H9 (cell line): ENCODE data around the gene PITPNM1. TPM values are rescaled to one million over a fixed set of nuclear protein-coding genes. Genes with fewer than 3 reads are reported as not detected.

Experiments
- DNase-seq: peaks from one replicate; pipeline ENCODE4 v3.0.0-alpha.2; 2017
- H2AFZ ChIP-seq: one replicate; pipeline ENCODE4 v1.6.1; 2013; ENCODE audit warnings: mild to moderate bottlenecking, low read length, control low read depth, moderate library complexity
- H2AK5ac ChIP-seq: 2 replicates; pipeline ENCODE4 v1.6.1; 2013; ENCODE audit warnings: low read length, control low read depth, mixed read lengths; ENCODE audit not compliant: insufficient read length
- H2BK120ac ChIP-seq: one replicate; pipeline ENCODE4 v1.6.1; 2013; ENCODE audit warnings: low read depth, mild to moderate bottlenecking, low read length, control low read depth, inconsistent platforms; ENCODE audit not compliant: poor library complexity, severe bottlenecking
- H2BK12ac ChIP-seq: 2 replicates; pipeline ENCODE4 v1.6.1; 2013; ENCODE audit warnings: low read length, control low read depth, mixed read lengths, low read depth; ENCODE audit not compliant: insufficient read length
- H2BK15ac ChIP-seq: 2 replicates; pipeline ENCODE4 v1.6.1; 2013; ENCODE audit warnings: low read depth, low read length, control low read depth
- H2BK20ac ChIP-seq: one replicate; pipeline ENCODE4 v1.6.1; 2013; ENCODE audit warnings: low read depth, mild to moderate bottlenecking, low read length, control low read depth, inconsistent platforms; ENCODE audit not compliant: poor library complexity, severe bottlenecking
- H2BK5ac ChIP-seq: 2 replicates; pipeline ENCODE4 v1.6.1; 2013; ENCODE audit warnings: low read length, control low read depth, mixed read lengths; ENCODE audit not compliant: insufficient read length
- H3K14ac ChIP-seq: 2 replicates; pipeline ENCODE4 v1.6.1; 2013; ENCODE audit warnings: low read length, control low read depth; ENCODE audit not compliant: insufficient read depth
- H3K18ac ChIP-seq: 2 replicates; pipeline ENCODE4 v1.6.1; 2013; ENCODE audit warnings: low read depth, mild to moderate bottlenecking, mixed read lengths, low read length, control low read depth; ENCODE audit not compliant: insufficient read length
- H3K23ac ChIP-seq: 2 replicates; pipeline ENCODE4 v1.6.1; 2013; ENCODE audit warnings: low read length, control low read depth, mixed read lengths, low read depth; ENCODE audit not compliant: insufficient read length
- H3K23me2 ChIP-seq: 2 replicates; pipeline ENCODE4 v1.6.1; 2013; ENCODE audit warnings: low read depth, mild to moderate bottlenecking, mixed read lengths, low read length, control low read depth; ENCODE audit not compliant: insufficient read length, poor library complexity, severe bottlenecking
- H3K27ac ChIP-seq: 2 replicates; pipeline ENCODE4 v1.5.1; 2013; ENCODE audit warnings: low read length, control low read depth, mixed read lengths, low read depth; ENCODE audit not compliant: insufficient read length
- H3K27me3 ChIP-seq: 2 replicates; pipeline ENCODE4 v1.6.1; 2013; ENCODE audit warnings: low read length, control low read depth, inconsistent platforms; ENCODE audit not compliant: insufficient read depth
- H3K4ac ChIP-seq: 2 replicates; pipeline ENCODE4 v1.6.1; 2013; ENCODE audit warnings: low read depth, mild to moderate bottlenecking, control low read depth, inconsistent platforms, low read length, moderate library complexity
- H3K4me1 ChIP-seq: 2 replicates; pipeline ENCODE4 v1.6.1; 2013; ENCODE audit warnings: low read length, control low read depth, inconsistent platforms; ENCODE audit not compliant: insufficient read depth
- H3K4me2 ChIP-seq: 2 replicates; pipeline ENCODE4 v1.6.1; 2013; ENCODE audit warnings: low read length, control low read depth, mixed read lengths; ENCODE audit not compliant: insufficient read length, insufficient read depth
- H3K56ac ChIP-seq: 2 replicates; pipeline ENCODE4 v1.6.1; 2013; ENCODE audit warnings: low read depth, mild to moderate bottlenecking, mixed read lengths, low read length, control low read depth; ENCODE audit not compliant: insufficient read length
- H3K79me1 ChIP-seq: 2 replicates; pipeline ENCODE4 v1.6.1; 2013; ENCODE audit warnings: low read depth, mild to moderate bottlenecking, moderate library complexity, low read length, control low read depth, inconsistent platforms; ENCODE audit not compliant: insufficient read depth, poor library complexity, severe bottlenecking
- H3K79me2 ChIP-seq: 2 replicates; pipeline ENCODE4 v1.6.1; 2013; ENCODE audit warnings: low read length, control low read depth, inconsistent platforms; ENCODE audit not compliant: insufficient read depth
- H3K9ac ChIP-seq: 2 replicates; pipeline ENCODE4 v1.6.1; 2013; ENCODE audit warnings: low read length, control low read depth, mixed read lengths; ENCODE audit not compliant: insufficient read length; ENCODE audit errors: extremely low read depth
- H3K9me3 ChIP-seq: one replicate; pipeline ENCODE4 v1.6.1; 2013; ENCODE audit warnings: low read depth, low read length, inconsistent platforms; ENCODE audit not compliant: control insufficient read depth
- H3T11ph ChIP-seq: one replicate; pipeline ENCODE4 v1.6.1; 2013; ENCODE audit warnings: mild to moderate bottlenecking, low read length, control low read depth, inconsistent platforms
- H4K20me1 ChIP-seq: one replicate; pipeline ENCODE4 v1.6.1; 2013; ENCODE audit not compliant: control insufficient read depth, insufficient read length, insufficient read depth
- H4K5ac ChIP-seq: 2 replicates; pipeline ENCODE4 v1.6.1; 2013; ENCODE audit warnings: low read depth, mild to moderate bottlenecking, mixed read lengths, low read length, control low read depth; ENCODE audit not compliant: insufficient read length
- H4K8ac ChIP-seq: replicated peaks from 2 replicates; pipeline ENCODE4 v1.6.1; 2013; ENCODE audit warnings: low read length, control low read depth, mixed read lengths, low read depth; ENCODE audit not compliant: insufficient read length
- H4K91ac ChIP-seq: 2 replicates; pipeline ENCODE4 v1.6.1; 2013; ENCODE audit warnings: low read depth, mild to moderate bottlenecking, moderate library complexity, mixed read lengths, low read length, control low read depth; ENCODE audit not compliant: insufficient read length
- H3K27ac Mint-ChIP-seq, 3 experiments: 2 replicates in 2 of 3; 3 replicates in 1 of 3; pipeline ENCODE4 v1.8.0; 2020 to 2021; ENCODE audit warnings: mixed read lengths in 3 of 3, mild to moderate bottlenecking in 1 of 3, moderate library complexity in 1 of 3
- H3K27me3 Mint-ChIP-seq: 2 replicates; pipeline ENCODE4 v1.8.0; 2021; ENCODE audit warnings: low read depth, mild to moderate bottlenecking, moderate library complexity, mixed read lengths
- H3K36me3 Mint-ChIP-seq, 3 experiments: 2 replicates in 2 of 3; 3 replicates in 1 of 3; pipeline ENCODE4 v1.8.0; 2020 to 2021; ENCODE audit warnings: low read depth in 3 of 3, mixed read lengths in 3 of 3; ENCODE audit not compliant: insufficient read depth in 1 of 3
- H3K4me1 Mint-ChIP-seq, 2 experiments: 2 replicates each; pipeline ENCODE4 v1.8.0; 2020; ENCODE audit warnings: mixed read lengths in 2 of 2
- H3K4me3 Mint-ChIP-seq, 2 experiments: 2 replicates in 1 of 2; 3 replicates in 1 of 2; pipeline ENCODE4 v1.8.0; 2020 to 2021; ENCODE audit warnings: mild to moderate bottlenecking in 2 of 2, mixed read lengths in 2 of 2, moderate library complexity in 1 of 2
- H3K9me3 Mint-ChIP-seq, 2 experiments: 2 replicates in 1 of 2; 3 replicates in 1 of 2; pipeline ENCODE4 v1.8.0; 2020; ENCODE audit warnings: mild to moderate bottlenecking in 2 of 2, mixed read lengths in 2 of 2, moderate library complexity in 1 of 2
- WGBS: extraction: QIAGEN DNeasy Blood & Tissue Kit; methylation state at CpG from one replicate; pipeline ENCODE4 v1.1.7; 2013; ENCODE audit warnings: missing lambda C conversion rate, low lambda C conversion rate, mixed read lengths; ENCODE audit not compliant: insufficient read length; ENCODE audit errors: extremely low coverage; 5-methylcytosine and 5-hydroxymethylcytosine counted together
- total RNA-seq: library from RNA; stranded (reverse); gene quantifications from 2 replicates; pipeline ENCODE4 v1.2.1, GENCODE V29; 2021
- TF ChIP-seq, protein P1 (sequence below): fragments of 200-600 bp; sonication (generic); conservative IDR thresholded peaks from 3 replicates; pipeline ENCODE4 v1.8.0; 2021; ENCODE audit warnings: antibody characterized with exemption, mild to moderate bottlenecking

The PITPNM1 gene
- total RNA-seq, 1 experiment from 2014 or later: 43.5 TPM

DNA sequence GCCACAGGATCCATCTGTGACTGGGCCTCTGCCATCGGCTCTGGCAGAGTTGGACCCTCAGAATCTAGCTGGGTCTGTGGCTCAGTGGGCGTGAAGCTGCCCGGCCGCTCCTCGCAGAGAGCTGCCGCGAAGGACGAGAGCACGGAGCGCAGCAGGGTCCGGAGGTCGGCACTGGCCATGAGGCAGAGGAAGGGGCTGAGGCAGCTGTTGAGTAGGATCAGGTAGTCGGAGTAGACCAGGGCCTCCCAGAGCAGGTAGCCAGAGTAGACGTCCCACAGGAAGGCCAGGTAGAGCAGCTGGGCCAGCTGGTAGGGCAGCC lies 53.5 kb downstream of the PITPNM1 start:
- H3K9me3 Mint-ChIP-seq: no peaks in the 10 kb centered on the region; a peak in 1 of 5 replicates
- H3K9ac ChIP-seq: no peak overlapping the region
- peak overlapping the region in 1 of 2 experiments; percentile 45; a peak in 1 of 5 replicates for H3K4me3 Mint-ChIP-seq
- H2BK20ac ChIP-seq: no peak overlapping the region
- H3K4me1 ChIP-seq: no peaks in the 10 kb centered on the region
- H3K23ac ChIP-seq: no peak overlapping the region
- H3K27me3 Mint-ChIP-seq: peaks cover 11% of the 10 kb centered on the region
- H2BK12ac ChIP-seq: no peak overlapping the region
- H3K4me2 ChIP-seq: no peak overlapping the region
- no peak for DNase-seq
- H3T11ph ChIP-seq: no peak overlapping the region
- H4K8ac ChIP-seq: no peak overlapping the region
- H3K27me3 ChIP-seq: no peaks in the 10 kb centered on the region
- H4K5ac ChIP-seq: no peak overlapping the region
- no CpG with 5 or more reads among the region's 14 CpGs for WGBS
- H4K91ac ChIP-seq: no peak overlapping the region
- H3K23me2 ChIP-seq: peaks cover 3% of the 10 kb centered on the region
- H3K27ac ChIP-seq: no peak overlapping the region
- no peaks in the 10 kb centered on the region for H3K9me3 ChIP-seq
- no peak overlapping the region for H2BK15ac ChIP-seq
- no peaks in the 10 kb centered on the region for H4K20me1 ChIP-seq
- H3K36me3 Mint-ChIP-seq: no peaks in the 10 kb centered on the region; a peak in 1 of 7 replicates
- H2BK5ac ChIP-seq: no peak overlapping the region
- no peak overlapping the region; the same call in 1 of the 2 replicates for H3K14ac ChIP-seq
- H3K18ac ChIP-seq: no peak overlapping the region
- 0 out of 4 replicates have a peak, but pooled peaks cover 2 to 4% of the 10 kb centered on the region in 2 experiments for H3K4me1 Mint-ChIP-seq
- no peaks in the 10 kb centered on the region for H3K79me1 ChIP-seq
- TF ChIP-seq, protein P1, sequence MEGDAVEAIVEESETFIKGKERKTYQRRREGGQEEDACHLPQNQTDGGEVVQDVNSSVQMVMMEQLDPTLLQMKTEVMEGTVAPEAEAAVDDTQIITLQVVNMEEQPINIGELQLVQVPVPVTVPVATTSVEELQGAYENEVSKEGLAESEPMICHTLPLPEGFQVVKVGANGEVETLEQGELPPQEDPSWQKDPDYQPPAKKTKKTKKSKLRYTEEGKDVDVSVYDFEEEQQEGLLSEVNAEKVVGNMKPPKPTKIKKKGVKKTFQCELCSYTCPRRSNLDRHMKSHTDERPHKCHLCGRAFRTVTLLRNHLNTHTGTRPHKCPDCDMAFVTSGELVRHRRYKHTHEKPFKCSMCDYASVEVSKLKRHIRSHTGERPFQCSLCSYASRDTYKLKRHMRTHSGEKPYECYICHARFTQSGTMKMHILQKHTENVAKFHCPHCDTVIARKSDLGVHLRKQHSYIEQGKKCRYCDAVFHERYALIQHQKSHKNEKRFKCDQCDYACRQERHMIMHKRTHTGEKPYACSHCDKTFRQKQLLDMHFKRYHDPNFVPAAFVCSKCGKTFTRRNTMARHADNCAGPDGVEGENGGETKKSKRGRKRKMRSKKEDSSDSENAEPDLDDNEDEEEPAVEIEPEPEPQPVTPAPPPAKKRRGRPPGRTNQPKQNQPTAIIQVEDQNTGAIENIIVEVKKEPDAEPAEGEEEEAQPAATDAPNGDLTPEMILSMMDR: no peak
- H2AK5ac ChIP-seq: no peak overlapping the region
- no peak overlapping the region for H3K4ac ChIP-seq
- no peaks in the 10 kb centered on the region for H3K79me2 ChIP-seq
- peak overlapping the region in 1 of 3 experiments; percentile 68; a peak in 1 of 7 replicates for H3K27ac Mint-ChIP-seq
- no peak overlapping the region for H2AFZ ChIP-seq
- H2BK120ac ChIP-seq: no peak overlapping the region
- H3K56ac ChIP-seq: no peak overlapping the region
